NCI-H1048 (cell line): ENCODE results near the gene NRARP.

Experiments
- DNase-seq: peaks from one replicate; lab custom pipeline; 2025; lab: John Stamatoyannopoulos, UW

Gene NRARP

DNA sequence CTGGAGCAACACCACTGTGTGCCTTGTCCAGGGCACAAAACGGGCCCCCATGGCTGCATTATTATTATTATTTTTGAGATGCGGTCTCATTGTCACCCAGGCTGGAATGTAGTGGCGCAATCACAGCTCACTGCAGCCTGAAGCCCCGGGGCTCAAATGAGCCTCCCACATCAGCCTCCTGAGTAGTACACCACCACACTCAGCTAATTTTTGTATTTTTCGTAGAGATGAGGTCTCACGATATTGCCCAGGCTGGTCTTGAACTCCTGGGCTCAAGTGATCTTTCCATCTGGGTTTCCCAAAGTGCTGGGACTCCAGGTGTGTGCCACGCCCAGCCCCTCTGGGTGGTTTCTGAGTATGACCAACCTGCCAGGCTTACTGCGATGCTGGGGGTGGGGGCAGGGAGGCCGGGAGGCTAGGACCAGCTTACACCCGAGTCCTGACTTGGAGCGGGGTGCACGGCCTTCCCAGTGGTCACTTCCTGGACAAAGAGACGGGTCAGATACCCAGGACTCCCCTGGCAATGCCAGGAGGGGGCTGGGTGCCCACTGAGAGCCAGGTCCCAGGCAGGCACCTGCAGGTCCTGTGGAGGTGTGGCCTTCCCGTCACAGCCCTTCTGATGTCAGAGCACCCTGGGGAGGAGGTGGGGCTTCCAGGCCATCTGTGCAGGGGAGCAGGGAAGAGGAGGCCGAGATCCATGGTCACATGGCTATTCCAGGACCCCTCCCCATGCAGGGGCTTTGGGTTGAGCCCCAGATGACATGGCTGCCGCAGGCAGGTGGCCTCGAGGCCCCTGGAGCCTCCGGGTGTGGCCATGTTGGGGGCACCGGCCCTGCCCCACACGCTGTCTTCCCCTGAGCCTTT is 8.3 kb upstream of the NRARP start:
- no peak for DNase-seq

DNA sequence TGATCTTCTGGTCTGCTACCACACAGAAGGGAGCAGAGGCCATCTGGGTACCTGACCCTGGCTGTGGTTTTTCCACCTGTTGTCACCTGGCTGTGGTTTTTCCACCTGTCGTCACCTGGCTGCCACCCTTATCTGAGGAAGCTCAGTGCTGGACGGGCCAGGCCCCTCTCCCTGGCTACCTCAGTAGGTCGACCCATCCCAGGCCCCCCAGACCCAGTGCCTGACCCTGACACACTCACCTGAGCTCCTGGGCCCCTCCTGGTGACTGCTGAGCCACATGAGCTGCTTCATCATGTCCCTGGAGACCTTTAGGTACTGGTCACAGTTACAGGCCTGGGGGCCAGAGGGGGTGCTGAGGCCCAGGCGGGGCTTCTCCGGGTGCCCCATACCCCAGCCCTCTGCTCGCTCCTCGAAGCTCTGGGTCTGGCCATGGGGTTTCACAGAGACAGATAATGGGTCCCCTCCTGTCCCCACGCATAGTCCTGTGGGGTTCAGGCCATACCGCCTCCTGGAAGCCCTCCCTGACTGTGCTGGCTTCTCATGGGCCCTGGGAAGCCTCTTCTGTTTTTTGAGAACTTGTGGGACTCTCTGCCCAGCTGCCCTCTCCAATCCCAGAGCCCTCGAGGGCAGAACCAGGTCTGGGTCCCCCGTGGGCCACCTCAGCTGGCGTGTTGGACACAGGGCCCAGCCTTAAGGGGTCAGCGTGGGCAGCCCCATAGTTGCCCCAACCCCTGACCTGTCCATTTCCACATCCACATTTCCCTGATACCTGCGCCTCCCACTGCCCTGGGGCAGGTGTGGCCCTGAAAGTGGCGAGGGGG is 7.5 kb upstream of the NRARP start:
- DNase-seq = no peak

DNA sequence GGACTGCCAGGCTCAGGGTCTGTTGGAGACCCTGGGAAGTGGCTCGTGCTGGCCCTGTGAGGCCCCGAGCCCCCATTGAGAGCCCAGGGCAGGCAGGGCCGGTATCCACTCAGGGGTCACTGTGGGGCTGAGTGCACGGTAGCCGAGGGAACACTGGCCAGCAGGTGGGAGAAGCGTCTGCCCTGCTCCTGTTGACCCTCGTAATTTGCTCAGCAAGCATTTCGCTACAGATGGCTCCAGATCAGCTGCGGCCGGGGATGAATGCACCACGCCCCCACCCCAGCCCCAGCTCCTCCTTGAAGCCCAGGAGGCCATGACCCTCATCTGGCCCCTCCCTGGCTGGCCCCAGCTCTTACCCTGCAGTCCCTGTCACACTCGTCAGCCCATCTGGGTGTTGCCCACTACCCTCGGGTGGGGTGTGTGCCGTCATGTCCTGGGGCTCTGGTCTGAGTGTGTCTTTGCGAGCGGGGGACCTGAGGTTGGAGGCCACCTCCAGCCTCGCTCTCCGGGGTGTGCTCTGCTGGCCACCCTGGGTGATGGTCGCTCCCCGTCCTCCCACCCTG is 6.1 kb upstream of the NRARP start:
- DNase-seq = no peak

DNA sequence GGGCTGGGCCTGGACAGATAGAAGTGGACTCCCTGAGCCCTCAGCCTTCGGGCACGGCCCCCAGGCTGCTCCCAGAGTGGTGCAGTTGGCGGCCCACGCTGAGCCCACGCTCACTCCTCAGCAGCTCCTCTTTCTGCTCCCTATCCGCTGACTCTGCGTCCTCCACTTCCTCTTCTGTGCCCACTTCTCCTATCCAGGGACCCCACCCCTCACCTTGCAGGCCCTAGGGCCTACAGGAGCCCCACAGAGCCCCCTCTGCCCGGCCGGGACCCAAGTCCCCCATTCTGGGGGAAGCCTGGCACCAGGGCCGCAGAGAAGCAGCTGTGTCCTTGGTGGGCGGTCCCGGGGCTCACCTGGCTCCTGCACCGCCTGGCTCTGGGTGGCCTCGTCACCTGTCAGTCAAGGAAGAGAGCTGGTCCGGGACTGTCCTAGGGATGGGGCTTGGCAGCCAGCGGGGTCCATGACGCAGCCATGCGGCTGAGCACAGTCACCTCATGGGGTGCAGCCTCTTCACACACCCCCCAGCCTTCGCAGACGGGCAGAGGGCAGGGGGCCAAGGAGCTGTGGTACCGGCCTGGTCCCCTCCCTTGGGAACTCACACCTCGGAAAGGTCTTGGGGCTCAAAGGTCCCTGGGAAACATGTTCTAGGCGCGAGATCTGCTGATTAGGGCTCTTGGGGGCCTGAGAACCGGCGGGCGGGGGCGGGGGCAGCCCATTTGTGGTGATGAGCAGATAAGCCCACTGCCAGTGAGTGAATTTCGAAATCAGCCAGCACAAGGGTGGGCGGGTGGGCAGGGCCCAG is 5.4 kb upstream of the NRARP start:
- DNase-seq = no peak

DNA sequence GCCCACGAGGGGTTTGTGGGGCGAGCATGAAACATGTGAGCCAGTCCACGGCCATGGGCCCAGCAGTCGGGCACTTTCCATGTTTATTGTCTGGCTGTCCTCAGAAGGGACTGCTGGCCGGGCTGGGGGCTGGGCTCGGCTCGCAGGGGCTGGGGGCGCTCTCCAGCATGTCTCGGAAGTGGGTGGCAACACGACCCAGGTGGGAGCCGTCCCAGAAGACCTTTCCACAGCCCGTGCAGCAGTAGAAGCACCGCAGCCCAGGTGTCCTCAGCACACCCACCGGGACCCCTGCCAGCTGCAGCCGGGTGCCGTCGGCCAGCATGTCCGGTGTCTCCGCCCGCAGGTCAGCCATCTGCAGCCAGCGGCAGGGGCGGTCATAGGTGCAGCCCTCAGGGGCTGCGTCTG is 4.8 kb upstream of the NRARP start:
- no peak for DNase-seq

DNA sequence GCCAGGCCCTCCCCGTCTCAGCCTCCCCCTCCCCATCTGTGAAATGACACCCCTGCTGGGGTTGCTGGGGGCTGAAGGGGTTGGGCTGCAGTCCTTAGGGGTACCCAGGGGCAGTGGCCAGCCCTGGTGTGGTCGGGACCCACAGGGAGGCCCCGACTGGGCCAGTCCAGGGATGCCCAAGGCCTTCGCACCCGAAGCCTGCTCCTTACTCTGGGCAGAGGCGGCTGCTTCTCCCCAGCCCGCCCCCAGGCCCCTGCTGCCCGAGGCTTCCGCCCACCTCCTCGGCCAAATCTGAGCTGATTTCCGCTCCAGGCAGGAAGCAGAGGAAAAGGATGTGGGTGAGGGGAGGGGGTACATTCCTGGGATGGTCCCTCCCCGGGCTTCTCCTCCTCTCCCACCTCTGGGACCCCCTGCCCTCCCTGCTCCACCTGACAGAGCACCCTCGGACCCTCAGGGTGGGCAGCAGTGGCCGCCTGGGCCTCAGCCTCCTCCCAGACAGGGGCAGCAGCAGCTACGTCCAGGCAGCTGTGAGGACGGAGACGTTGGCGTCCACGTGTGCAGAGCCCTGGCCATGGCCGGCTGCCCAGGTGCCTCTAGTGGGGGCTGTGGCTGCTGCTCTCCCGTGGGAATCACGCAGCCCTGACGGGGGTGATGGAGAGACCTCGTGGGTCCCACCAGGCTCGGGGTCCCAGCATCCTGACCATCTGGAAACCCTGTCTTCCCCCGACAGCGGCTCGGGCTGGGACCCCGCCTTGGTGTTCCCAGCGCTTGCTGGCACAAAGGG is 4.2 kb upstream of the NRARP start:
- DNase-seq = no peak

DNA sequence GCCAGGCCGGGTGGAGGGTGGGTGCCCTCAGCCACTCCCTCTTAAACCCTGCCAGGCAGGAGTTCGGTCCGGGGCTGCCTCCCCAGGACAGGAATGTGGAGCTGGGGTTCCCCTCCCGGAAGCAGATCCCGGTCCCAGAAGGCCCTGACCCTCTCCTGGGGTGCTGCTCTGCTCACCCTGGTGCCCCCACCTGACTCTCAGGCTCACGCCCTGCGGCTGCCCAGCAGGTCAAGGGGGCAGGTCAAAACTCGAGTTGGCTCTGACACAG is 3.7 kb upstream of the NRARP start:
- no peak for DNase-seq

DNA sequence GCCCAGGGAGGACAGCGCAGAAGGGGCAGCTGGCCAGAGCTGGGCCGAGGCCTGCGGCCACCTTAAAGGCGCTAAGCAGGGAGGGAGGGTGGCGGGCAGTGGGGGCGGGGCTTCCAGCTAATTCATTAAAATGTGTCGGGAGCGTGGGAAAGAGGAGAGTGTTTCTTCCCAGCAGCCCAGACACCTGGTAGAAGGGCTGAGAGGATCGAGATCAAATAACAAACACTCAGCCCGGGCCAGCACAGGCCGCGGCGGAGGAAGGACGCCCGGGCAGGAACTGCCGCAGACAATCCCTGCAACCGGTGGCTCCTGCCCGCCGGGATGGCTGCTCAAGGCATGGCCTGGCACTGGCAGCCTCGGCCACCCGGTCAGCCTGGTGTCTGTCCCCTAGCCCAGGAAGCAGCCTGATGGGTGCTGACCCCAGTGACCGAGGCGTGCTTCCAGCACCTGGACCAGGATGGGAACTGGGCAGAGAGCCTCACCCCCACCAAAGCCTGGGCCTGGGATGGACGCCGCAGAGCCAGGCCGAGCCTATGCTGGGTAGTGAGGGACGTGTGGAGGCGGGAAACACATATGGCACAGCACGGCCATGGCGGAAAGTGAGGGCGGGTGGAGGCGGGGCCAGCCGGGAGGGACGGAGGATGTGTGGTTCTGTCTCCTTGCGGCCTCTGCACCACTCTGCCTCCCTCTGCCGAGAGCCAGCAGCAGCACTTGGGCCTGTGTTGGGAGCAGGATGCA is 3.2 kb upstream of the NRARP start:
- DNase-seq = no peak

DNA sequence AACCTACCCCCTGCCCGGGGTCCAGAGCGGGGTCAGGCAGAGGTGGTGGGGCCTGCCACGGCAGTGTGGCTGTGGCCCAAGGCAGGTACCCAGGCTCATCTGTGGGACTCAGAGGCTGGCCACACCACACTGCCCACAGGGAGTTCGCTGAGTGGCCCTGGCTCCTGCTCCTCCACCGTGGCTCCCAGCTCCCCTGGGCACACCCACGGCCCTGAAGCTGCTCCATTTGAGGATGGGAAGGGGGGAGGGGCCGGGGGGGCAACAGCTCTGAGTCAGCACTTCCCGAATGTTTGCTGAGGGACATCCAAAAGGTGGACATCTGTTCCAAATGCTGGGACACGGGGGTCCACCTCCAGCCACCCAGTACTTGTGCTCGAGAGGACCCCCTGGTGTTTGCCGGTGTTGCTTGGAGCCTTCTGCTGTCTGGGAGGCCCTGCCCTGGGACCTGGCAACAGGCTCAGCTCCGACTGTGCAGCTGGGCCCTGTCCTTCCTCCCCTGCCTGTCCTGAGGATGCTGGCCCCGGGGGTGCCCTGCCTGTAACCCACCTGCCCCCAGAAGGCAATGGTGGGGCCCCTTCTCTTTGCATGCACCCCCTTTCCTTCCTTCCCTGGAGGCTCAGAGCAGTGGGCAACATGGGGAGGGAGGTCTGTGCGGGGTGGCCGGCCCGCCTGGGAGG is 2.5 kb upstream of the NRARP start:
- no peak for DNase-seq

DNA sequence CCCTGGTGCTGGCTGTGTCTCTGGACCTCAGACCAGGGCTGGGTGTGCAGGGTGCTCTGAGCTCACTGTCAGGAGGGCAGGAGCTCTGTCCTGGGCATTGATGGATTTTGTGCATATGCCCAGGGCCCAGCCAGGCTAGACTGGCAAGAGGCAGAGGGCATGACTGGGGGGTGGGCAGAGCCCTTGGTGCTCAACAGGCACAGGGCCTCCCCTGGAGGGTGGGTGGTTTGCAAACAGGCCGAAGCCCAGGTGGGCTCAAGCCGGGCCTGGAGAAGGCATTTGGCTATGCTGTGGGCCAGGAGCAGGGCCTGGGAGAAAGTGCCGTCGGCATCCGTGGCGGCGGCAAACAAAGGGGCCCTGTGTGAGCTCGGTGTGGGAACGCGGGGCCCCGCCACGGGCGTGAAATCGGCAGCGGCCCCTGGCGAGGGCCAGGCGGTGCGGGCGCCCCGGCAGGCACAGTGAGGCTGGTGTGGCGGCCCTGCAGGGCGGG is 1.9 kb upstream of the NRARP start:
- no peak for DNase-seq

DNA sequence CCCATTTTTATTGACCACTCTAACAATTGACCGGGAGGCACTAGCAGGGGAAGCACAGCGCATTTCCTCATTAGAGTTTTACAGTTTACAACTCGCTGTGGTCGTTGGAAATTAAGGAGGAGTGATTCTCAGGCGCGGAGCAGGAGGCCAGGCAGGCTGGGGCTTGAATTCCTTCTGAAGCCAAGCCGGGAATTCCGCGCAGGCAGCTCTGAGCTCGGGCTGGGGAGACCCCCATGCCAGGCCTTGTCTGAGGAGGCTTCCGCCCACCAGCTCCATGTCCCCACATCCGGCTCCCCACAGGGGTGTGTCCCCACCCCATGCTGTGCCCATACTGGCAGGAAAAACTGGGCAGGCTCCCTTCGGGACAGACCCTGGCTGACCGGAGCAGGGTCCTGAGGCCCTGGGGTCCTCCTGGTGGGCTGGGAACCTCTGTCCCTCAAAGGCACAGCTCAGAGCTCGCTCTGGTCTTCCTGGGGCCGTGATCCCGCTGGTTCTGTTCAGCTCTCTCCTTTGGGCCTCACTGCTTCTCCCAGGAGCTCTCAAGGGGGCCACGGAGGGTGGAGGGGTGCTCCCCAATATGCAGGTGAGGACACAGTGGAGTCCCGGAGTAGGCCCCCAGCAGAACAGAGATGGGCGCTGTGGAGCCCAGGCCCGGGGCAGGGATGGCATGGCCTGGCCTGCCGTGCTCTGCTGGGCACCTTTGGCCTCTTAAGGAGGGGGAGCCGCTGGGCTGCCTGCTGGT is 1.3 kb upstream of the NRARP start:
- no peak for DNase-seq

DNA sequence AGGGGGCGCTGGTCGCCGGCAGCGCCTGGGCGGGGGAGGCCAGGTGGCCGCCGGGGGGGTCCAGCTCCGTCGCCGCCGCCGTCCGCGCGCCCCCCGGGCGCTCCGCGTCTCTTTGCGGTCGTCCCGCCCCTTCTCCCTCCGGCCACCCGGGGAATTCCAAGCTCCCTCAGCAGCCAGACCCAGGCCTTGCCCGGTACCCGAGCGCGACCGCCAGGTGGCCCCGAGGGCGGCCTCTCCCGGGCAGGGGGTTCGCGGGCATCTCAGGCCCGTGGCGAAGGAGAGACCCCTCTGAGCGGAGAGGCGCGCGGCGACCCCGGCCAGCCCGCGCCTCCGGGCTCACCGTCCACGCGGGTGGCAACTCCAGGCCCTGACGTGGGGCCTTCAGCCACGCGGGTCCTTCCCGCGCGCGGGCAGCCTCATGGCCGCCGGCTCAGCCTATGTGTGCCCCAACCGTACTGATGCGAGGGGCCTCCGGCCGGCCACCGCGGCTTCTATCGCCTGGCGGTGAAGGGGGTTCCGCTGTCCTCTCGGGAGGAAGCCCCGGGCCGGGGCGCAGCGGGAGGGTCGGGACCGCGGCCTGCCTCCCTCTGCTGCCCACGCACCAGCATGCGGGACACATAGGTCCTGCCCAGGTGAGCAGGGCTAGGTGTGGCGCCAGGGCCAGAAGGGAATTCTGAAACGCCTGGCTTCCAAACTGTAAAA is 529 bp upstream of the NRARP start:
- no peak for DNase-seq

DNA sequence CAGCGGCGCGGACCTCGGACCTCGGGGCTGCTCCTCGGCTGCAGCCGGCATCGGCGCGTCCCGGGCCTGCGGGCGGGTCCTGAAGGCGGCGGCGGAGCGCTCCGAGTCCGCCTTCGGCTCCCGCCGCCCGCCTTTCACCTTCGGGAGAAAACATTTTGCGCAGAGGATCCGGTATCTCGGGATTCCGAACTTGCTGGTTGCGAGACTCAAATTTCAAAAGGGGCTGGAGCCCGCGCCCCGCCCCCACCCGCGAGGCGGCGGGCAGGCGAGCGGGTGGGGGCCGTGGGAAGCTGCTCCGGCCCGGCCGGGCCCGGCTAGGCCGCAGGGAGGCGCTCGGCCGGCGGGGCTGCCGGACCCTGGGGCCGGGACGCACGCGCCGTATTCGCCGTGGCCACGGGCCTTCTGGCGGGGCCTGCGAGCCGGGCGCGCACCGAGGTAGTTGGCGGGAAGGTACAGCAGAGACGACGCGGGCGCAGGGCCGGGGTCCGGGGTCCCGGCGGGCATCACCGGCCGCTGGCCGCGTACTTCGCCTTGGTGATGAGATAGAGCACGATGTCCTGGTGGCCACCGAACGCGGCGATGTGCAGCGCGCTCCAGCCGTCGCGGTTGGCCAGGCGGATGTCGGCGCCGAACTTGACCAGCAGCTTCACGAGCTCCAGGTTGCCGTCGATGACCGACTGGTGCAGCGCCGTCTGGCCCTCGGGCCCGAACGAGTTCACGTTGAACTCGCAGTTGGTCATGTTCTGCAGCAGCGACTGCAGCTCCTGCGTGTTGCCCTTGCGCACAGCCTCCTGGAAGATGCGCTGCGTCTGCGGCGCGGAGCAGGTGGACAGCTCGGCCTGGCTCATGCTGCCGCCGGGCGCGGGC is 757 bp downstream of the NRARP start:
- DNase-seq = no peak

DNA sequence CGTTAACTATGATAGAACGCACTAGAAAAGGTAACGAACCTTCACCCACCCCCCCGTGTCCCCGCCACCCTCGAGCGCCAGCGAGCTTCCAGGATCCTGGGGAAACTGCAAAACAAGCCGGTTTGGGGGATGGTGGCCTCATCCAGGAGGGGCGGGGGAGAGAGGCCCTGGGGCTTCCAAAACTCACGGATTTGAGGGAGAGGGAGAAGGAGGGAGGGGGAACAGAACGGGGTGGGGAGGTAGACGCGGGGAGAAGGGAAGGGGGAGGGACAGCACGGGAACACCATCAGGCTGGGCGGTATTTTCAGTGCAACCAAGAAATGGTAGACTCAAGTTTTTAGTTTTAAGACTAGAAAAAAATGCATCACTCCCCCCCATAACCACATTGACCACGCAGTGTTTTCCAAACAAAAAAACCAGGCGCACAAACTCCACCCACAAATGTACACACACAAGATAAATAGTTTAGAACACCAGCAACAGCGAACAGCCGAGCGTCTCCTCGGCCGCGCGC is 1.4 kb downstream of the NRARP start:
- no peak for DNase-seq

DNA sequence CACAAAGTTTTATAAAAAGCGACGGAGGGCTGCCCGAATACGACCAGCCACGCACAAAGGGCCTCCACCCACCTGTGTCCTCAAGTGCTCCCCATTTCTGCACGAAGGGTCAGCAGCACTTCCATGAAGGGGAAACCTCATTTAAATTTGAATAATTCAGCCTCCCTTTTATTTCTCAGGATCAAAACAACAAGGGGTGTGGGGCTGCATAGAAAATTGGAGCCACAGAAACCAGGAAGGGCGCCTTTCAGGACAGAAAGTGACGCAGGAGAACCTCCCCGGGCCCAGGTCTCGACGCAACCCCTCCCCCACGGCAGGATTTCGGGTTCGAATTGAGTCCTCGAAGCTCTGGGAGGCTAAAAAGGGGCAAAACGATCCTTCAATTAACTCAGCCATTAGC is 2.1 kb downstream of the NRARP start:
- DNase-seq = no peak

DNA sequence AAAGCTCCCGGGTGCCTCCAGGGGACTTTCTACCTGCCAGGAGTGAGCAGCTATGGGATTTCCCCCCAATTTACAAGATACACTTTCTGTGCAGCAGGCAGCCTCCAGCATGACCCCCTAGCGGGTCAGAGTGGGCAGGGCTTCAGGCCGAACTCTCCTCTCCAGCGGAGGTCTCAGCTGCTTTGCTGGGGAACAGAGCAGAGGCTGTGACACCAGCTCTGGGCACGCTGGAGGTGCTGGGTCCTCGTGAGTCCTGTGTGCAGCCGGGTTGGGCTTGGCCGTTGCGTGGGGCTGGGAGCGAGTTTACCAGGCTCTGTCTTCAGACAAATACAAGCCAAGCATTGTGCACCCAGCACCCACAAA is 2.9 kb downstream of the NRARP start:
- no peak for DNase-seq

DNA sequence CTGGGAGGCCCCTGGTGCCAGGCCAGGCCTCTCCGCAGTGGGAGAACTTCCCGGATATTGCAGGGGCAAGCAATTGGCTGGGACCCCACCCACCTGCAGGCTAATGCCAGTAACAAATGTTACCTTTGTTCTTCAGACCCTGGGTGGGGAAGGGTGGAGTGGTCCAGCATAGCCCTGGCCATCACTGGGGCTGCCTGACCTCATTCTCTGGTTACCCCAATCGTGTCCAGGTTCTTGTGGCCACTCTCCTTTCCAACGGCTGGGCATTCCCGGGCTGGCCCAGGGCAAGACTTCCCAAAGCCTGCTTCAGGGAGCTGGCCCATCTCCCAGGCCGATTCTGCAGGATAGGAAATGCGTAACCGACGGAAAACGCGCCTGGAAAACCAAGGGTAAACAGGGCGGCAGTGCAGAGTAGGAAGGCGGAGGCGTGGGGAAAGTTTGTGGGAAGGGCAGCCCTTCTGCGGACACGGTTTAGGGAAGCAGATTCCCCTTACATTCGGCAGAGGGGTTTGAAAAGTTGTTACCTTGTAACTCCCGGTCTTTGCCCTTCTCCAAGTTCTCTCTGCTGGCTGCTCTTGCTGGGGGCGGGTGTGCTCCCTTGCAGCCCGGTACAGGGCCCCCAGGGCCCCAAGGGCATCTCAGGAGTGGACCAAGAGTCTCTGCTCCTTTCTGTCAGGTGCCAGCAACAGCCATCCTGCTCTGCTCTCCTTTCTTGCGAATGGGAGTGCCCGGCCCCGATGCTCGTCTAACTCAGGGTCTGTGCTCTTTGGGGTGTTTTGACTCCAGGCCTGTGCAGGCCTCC is 3.5 kb downstream of the NRARP start:
- no peak for DNase-seq
